SH-SY5Y (cell line): Measurements from ENCODE around the gene AGMO.

ENCODE experiments used
- GATA2 ChIP-seq: IDR thresholded peaks from 2 replicates; pipeline ENCODE4 v1.6.1; 2011; ENCODE audit warnings: mild to moderate bottlenecking, low read depth, low read length
- GATA3 ChIP-seq: IDR thresholded peaks from 2 replicates; pipeline ENCODE4 v1.6.1; 2011; ENCODE audit warnings: low read depth, mild to moderate bottlenecking, low read length, moderate library complexity

AGMO gene

DNA sequence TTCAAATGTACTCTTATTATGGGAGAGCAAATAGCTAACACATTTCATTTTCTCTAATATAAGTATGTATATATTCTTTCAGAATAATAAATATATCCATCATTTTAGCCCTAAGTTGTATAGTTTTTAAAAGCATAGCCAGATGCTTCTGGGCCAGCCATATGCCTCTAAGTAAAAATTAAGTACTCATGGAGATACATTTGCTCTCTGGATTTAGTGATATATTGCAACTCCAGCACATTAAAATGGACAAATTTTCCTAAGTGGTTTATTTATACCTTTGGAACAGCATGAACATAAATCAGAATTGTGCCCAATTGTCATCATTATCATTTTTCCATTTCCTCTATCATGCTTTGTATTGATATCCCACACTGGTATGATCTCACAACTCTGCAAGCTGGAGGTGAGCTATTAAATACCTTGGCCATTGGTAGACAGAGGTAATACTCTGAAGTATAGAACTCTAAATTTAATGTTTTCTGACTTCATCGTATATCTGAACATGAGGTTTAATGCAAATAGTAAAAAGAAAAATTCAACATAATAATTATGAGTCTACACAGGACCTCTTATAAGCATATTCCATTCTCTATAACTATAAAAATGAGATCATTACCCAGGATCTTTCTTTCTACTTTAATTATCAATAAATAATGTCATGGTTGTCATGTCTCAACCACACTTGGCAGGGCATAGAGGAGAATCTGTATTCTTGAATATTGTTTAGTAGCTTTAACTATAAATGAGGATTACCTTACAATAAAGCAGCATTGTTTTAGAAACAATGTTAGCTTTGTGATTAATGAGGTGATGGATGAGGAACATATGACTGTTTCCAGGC is 90.8 kb downstream of the AGMO start:
- no peak for TF ChIP-seq GATA3
- no peak for TF ChIP-seq GATA2

DNA sequence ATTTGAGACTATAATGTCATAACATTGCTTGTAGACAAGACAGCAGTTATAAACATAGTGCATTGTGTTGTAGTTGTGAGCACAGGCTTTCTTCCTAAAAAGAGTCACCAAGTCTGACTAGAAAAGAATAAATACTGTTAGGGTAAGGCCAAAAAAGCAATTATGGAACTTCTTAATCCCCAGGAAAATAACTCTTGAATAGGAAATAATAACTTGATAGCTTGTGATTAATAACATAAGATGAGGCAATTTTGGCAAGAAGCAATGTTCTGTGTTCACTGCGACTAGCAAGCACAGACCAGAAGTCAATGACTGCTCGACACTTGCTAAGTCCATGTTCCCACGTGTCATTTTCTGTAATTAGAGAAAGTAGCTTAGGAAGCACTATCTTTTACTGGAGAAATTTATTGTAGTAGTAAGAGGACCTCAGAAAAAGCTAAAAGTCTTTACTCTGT is 97.1 kb downstream of the AGMO start:
- TF ChIP-seq GATA3 (no peak), GATA2 (no peak)

DNA sequence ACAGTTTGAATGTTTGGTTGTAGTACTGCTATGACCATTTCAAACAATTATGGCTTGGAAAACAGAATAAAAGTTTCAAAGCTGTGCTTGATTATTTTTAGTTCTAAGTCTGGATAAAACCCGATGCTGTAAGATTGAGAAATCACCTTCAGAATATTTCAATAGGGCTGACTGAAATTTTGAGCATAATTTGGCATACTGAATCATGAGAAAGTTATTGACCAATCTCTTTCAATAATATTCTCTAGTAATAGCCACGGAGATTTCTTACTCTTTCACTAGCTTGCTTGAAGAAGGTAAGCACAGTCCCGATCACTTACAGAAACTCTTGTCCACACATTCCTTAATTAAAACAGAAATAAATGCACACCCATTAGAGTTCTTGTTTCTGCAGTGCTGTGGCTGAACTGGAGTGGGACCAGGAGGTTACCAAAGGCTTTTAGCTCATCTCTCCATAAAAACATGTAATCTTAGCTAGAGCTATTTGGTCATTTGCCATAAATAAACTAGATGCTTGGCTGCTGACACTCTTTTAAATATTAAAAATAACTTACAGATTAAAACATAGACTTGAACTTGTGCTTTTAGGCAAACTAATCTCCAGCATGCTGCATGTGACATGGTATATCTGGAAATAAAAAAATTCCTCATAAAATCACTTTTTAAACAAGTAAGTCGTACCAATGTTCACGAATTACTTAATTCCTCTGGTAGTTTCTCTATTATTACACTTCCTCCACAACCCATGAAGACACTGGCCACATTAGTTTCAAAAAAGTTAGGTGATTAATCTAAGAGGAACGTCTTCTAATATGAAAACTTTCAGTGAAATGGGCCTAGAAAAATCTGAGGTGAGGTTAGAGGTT is 97.8 kb downstream of the AGMO start:
- no peak for TF ChIP-seq GATA3
- TF ChIP-seq GATA2, result no peak

DNA sequence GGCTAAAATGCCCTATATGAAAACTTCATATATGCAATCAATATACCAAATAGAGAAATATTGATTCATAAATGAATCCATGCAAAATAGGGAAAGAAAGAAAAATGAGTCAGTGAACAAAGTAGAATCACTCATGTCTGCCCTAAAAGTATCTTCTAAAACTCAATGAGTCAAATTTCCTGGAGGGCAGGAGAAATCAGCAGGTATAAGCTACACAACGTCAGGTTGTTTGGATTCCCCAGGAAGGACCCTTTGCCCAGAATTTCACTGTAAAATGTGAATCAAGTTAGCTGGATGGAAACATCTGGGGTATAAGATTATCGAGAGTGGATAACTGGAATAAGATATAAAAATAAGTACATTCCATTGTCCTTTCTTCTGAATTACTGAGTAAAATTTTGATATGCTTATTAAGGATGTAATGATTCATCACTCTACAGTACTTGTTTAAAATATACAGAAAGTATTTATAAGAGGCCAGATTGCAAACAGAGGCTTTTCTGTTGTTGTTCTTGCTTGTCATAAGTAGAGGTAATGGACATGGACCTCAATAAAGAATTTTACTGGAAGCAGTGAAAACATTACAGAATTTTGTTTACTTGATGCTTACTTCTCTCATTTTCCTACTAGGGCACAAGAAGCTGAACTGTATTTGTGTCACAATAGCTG is 99.0 kb downstream of the AGMO start:
- TF ChIP-seq GATA2 (no peak), GATA3 (no peak)

DNA sequence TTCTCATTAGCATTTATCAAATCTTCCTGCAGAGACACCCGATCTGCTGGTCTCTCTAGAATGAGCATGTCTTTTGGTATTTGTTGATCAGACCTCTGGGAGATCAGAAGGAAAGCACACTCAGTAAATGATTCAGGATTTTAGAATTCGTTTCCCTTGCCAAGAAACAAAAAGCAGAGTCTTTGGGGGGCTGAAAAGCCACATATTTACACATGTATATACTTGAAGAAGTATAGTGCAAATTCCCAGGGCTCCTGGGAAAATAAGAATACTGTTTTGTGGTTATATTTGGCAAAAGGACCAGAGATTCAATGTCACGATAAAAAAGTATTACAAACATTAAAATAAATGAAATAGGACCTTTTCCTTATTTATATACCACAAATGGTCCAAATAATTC is 100.2 kb downstream of the AGMO start:
- TF ChIP-seq GATA2 (no peak), GATA3 (no peak)

DNA sequence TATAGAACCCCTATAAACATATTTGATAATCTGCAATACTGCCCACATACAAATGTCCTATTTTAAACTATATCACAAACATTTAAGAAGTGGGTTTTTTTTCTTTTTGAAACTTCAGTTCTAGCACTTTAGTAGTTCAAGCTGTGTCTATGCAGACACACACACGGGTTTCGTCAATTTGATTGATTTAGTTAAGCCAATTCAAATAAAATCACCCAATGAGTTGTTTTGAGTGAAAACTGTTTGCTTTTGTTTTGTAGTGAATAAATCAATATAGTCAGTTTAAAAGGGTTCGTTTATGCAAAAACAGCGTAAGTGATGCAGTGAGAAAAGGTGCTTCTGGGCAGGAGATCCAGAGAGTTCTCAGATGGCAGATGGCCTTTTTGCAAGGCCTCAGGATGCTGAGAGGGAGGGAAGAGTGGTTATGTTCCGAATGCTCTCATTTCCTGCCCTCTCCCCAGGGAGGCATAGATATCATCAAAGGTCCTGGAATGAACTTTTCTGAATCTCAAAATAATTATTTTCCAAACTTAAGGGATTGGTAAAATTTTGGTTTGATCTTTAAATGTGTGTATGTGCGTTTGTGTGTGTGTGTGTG is 102.7 kb downstream of the AGMO start:
- TF ChIP-seq GATA2, result no peak
- no peak for TF ChIP-seq GATA3

DNA sequence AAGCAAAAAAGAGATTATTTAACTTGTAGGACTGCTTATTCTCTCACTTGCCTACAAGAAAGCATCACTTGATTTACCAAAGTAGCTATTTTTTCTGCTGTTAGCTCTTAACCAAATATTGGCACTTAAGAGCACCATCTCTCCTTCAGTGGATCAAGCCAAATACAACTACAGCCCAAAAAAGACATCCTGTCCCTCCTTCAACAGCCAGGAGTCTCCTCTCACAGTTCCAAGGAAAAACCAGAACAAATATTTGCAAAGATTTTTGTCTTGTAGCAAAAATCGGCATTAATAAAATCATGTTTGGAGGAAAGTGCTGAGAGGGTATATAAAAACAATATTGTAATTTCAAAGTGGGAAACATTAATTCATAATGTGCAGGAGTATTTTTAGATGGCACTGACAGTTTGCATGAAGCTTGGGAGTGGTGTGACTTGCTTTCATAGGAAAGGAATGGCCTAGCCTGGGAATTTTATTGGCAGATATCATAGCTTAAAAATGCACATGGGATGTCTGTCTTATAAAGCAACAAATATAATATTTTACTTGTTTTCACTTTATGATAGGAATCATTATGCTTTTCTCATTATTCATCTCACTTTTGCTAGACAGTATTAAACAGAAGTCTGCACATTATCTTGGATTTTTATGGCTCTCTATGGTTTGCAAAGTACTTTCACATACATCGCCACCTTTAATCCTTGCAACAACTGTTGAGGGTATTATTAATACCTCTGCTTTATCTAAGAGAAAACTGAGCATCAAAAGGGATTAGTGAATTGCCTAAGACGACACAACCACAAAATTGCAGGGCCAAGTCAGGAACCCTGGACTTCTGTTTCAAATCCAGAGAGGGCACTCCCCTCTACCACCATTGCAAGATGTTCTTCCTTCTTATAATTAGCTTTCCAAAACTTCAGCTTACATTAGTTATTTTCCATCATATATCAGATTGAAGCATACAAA is 103.5 kb downstream of the AGMO start:
- TF ChIP-seq GATA2 (no peak), GATA3 (no peak)

DNA sequence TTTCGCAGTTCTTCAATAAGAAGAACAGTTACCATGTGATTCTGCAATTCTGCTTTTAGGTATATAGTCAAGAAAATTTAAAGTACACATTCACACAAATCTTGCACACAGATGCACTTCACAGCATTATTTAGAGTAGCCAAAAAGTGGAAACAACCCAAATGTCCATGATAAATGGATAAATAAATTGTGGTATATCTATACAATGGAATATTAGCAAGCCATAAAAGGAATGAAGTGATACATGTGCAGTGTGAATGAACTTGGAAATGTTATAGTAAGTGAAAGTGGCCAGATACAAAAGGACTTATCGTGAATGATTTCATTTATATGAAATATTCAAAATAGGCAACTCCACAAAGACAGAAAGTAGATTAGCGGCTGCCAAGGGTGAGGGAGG is 109.1 kb downstream of the AGMO start:
- TF ChIP-seq GATA3, result no peak
- TF ChIP-seq GATA2, result no peak

DNA sequence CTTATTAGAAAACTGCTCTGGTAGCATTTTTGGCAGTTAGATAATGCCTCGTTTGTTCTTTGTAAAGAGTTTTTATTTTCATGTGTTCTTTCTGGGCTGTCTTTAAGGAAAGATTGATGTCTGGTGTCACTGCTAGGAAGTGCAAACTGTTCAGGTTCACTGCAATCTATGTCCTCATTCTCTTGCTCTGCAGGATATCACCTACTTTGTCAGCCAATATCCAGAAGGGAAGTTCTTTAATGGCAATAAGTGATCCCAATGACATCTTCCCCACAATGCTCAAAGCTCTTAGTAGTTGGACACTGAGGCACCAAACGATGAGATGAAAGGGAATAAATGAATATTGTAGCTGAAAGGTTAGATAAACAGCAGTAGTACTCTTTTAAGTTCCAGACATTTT is 115.1 kb downstream of the AGMO start:
- no peak for TF ChIP-seq GATA2
- no peak for TF ChIP-seq GATA3

DNA sequence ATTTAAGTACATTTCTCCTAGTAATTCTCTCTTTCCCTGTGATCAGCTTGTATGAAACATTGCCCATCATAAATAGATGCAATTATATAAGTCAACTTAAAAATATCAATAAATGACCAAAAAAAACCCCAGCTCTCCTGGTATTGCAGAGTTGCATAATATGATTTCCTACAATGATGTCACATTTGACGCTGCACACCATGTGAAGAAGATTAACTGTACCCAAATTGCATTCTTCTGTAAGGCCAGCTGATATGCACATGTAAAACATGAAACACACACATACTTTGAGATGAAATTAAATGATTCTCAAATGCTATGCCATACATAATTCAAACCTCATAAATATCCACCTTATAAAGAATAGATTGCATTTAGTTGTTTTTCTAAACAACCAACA is 115.5 kb downstream of the AGMO start:
- TF ChIP-seq GATA2 (no peak), GATA3 (no peak)

DNA sequence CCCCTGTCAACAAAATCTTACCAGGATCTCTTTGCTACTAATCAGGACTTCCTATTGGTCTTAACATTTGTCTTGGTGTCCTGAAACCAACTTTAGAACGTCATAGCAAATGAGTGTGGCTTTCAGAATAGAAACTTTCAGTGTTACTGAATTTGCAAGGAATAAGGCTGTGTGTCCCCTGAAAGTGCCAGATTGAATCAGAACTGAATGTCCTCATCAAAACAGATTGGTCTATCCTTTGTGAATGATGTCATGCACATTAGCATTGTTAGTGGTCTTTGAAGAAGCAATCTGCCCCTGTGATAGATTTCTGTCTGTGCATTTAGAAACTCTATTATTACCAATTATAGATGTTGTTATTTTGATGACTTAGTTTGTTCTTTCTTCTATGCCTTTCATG is 119.9 kb downstream of the AGMO start:
- TF ChIP-seq GATA2, result no peak
- no peak for TF ChIP-seq GATA3

DNA sequence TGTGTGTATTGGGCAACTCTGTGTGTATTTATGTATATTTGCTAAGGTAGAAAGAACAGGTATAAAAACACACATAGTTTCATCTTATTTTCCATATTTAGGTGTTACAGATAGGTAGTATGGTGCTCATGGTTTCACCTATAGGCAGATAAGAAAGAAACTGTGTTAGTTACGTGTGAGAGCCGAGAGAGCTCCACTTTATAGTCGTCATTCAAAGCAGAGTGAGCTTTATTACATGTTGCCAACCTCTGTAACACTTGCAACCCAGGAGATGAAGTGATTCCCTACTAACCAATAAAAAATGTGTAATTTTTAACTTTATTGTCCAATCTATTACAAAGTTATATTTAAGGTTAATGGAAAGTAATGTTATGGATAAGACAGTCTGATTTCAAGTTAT is 121.3 kb downstream of the AGMO start:
- no peak for TF ChIP-seq GATA2

DNA sequence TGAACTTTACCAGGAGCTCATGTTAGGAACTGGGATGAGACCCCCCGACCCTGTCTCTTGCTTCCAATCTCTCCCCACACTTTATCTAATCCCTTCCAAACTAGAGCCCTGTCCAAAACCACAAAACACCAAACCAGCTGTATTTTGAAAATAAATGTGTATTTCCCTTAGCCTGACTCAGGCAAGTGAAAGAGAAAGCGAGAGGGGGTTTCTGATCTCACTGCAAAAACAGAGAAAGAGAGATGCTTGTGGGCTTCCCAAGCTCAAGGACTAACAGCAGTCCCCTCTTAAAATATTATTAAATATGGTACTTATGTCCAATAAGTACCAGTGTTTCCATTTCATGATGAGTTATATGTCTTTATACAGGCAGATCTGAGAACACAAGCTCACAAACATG is 122.0 kb downstream of the AGMO start:
- TF ChIP-seq GATA3 (no peak), GATA2 (no peak)
